Sigmoid colon (tissue), 4 donors: ENCODE data around the gene THAP4.

Experiments used
- EP300 ChIP-seq, 4 donors: sonication (generic); formaldehyde crosslinking; IDR thresholded peaks; one replicate each; pipeline ENCODE4 v1.6.1; 2017; ENCODE audit warnings: antibody characterized with exemption in 4 of 4
- POLR2A ChIP-seq, 2 donors: fragments of 450-650 bp; IDR thresholded peaks; one replicate each; pipeline ENCODE4 v1.6.1; 2016; ENCODE audit warnings: antibody characterized with exemption in 2 of 2, mild to moderate bottlenecking in 2 of 2, moderate library complexity in 2 of 2
- POLR2AphosphoS5 ChIP-seq, 4 donors: sonication (generic); formaldehyde crosslinking; IDR thresholded peaks; one replicate each; pipeline ENCODE4 v1.6.1; 2017; ENCODE audit warnings: antibody characterized with exemption in 4 of 4
- TF ChIP-seq, protein P1 (sequence below), 4 experiments: fragments of 450-650 bp in 3 of 4; fragments of 200-600 bp in 1 of 4; IDR thresholded peaks; one replicate each; pipeline ENCODE4 v1.5.1; 2016 to 2019; ENCODE audit warnings: antibody characterized with exemption in 4 of 4, mild to moderate bottlenecking in 3 of 4, moderate library complexity in 2 of 4

DNA sequence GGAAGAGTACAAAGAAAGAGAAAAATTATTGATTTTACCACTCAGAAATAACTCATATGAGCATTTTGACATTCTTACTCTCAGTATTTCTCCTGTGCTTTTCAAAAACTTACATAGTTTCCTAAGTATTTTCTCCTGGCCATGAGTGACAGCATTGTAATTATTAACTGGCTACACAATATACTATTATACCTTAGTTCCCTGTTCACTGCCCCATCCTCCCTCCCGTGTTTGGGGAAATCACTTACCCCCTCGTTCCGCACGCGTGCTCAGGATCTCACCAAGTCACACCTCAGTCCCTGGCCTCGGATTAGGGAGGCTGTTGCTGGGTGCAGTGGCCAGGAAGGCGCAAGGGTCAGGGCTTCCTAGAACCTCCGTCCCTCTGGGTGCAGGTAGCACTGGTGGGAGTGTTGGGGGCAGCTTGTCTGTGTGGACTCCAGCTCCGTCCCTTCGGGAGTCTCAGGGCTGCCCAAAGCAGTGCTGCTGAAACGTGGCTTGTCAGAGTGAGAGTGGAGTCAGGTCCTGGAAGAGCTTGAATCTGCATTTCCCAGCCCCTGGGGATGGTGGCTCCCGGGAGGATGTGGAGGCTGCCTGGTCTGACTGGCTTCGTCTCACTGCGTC lies 23.7 kb upstream of the THAP4 start:
- TF ChIP-seq, protein P1, sequence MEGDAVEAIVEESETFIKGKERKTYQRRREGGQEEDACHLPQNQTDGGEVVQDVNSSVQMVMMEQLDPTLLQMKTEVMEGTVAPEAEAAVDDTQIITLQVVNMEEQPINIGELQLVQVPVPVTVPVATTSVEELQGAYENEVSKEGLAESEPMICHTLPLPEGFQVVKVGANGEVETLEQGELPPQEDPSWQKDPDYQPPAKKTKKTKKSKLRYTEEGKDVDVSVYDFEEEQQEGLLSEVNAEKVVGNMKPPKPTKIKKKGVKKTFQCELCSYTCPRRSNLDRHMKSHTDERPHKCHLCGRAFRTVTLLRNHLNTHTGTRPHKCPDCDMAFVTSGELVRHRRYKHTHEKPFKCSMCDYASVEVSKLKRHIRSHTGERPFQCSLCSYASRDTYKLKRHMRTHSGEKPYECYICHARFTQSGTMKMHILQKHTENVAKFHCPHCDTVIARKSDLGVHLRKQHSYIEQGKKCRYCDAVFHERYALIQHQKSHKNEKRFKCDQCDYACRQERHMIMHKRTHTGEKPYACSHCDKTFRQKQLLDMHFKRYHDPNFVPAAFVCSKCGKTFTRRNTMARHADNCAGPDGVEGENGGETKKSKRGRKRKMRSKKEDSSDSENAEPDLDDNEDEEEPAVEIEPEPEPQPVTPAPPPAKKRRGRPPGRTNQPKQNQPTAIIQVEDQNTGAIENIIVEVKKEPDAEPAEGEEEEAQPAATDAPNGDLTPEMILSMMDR (IDR thresholded peaks at IDR 0.05), result no peak
- no peak for TF ChIP-seq EP300 (IDR thresholded peaks at IDR 0.05)
- no peak for TF ChIP-seq POLR2A (IDR thresholded peaks at IDR 0.05)
- TF ChIP-seq POLR2AphosphoS5 (IDR thresholded peaks at IDR 0.05), result no peak
